Measurements from ENCODE around the gene KCNAB2. TPM values are rescaled to one million over a fixed set of nuclear protein-coding genes. Genes with fewer than 3 reads are reported as not detected.

The KCNAB2 gene
- total RNA-seq, 4 donors from 2014 or later, result 9.9 to 42.2 (median 17.0) TPM

GRCh38 chr1:6096243-6097116 is 50.8 kb downstream of the KCNAB2 start:
- TF ChIP-seq CTCF (IDR thresholded peaks at IDR 0.05), result no peak
- DNase-seq (ENCODE audit: low spot score) (no peak), ATAC-seq (ENCODE audit: low FRiP score) (no peak)

GRCh38 chr1:6097117-6097595 is 51.5 kb downstream of the KCNAB2 start:
- DNase-seq (ENCODE audit: low spot score) (no peak), ATAC-seq (ENCODE audit: low FRiP score) (no peak)
- no peak for TF ChIP-seq CTCF (IDR thresholded peaks at IDR 0.05)

- no peak for TF ChIP-seq CTCF (IDR thresholded peaks at IDR 0.05)
- ATAC-seq (ENCODE audit: low FRiP score) (no peak), DNase-seq (ENCODE audit: low spot score) (no peak)
Observed at GRCh38 chr1:6097824-6098223, 52.1 kb downstream of the KCNAB2 start.

GRCh38 chr1:6098303-6099215 is 52.9 kb downstream of the KCNAB2 start:
- ATAC-seq (ENCODE audit: low FRiP score) (no peak), DNase-seq (ENCODE audit: low spot score) (no peak)
- TF ChIP-seq CTCF (IDR thresholded peaks at IDR 0.05), result no peak

- ATAC-seq (ENCODE audit: low FRiP score), result no peak
- DNase-seq (ENCODE audit: low spot score), result no peak
- TF ChIP-seq CTCF (IDR thresholded peaks at IDR 0.05), result no peak
Observed at GRCh38 chr1:6099297-6099696, 53.6 kb downstream of the KCNAB2 start.

GRCh38 chr1:6099787-6100765 is 54.4 kb downstream of the KCNAB2 start:
- DNase-seq (ENCODE audit: low spot score) (no peak), ATAC-seq (ENCODE audit: low FRiP score) (no peak)
- no peak for TF ChIP-seq CTCF (IDR thresholded peaks at IDR 0.05)

Data from omental fat pad (tissue), 4 donors.